HuH-7.5 (cell line): ENCODE measurements around the gene MLPH.

Experiments used
- DNase-seq: peaks from one replicate; pipeline ENCODE4 v3.0.0; 2011; ENCODE audit warnings: low spot score

The MLPH gene

GRCh38 chr2:237602409-237602808, 115.4 kb downstream of the MLPH start:
- no peak for DNase-seq

DNA sequence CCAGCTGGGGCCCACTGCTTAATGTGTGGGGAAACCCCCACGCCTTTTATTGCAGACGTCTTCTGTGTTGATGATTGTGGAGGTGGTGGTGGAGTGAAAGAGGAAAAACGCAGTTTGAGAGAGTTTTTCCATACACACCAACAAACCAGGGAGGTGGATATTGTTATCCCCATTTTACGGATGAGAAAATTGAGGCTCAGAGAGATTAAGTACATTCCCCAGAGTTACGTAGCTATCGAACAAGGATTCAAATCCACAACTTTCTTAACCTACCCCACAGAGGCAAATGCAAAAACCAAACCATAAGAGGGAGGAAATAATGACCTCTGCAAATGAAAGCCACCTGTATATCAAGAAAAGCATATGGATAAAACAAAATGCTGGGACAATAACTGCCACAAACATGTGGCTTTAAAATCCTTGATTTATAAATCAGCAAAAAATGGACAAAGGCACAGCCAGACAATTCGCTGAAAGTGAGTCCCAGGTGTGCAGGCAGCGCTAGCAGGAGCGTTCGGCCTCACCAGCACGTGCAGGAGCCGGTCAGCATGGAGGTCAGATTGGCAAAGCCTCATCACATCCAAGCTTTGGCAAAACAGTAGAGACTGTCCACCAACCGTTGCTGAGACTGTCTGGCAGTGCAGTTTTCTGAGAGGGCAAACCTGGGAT, 116.1 kb downstream of the MLPH start:
- no peak for DNase-seq

DNA sequence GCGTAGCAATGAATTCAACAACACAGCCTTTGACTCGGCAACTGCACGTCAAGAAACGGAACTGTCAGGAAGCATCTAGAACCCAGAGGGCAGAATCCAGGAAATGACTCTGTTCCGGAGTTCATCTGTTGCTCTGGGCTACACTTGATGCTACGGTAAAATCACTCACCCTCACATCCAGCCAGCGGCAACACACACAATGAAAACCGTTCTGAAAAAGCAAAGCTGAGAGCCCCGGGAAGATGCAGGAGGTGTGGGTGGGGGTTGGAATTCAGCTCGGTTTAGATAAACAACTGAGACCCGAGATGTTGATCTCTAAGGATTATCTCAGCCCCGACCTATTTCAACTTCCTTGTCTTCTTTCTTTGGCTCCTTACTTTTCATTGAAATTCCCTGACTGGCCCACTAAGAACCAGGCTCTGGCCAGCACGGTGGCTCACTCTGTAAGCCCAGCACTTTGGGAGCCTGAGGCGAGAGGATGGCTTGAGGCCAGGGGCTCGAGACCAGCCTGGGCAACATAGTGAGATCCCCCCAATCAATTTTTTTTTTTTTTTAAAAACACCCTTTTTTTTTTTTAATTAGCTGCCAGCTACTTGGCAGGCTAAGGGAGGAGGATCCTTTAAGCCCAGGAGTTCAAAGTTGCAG, 116.8 kb downstream of the MLPH start:
- peak; percentile 44 for DNase-seq

GRCh38 chr2:237604391-237604790, 117.3 kb downstream of the MLPH start:
- no peak for DNase-seq
